Stimulated activated CD8-positive, alpha-beta memory T cell treated with anti-CD3 and anti-CD28 coated beads, Interleukin-4, amount 100 ng/mL, for 24 hours (primary cell): Measurements from ENCODE around the gene SRPRA.
"Not testable (repeated sequence)": the region's sequence is repeated elsewhere in the genome, so short reads cannot be mapped to it uniquely, and the experiment has no call there.

Experiments
- DNase-seq: peaks from one replicate; pipeline ENCODE4 v3.0.0-alpha.2; 2020; ENCODE audit warnings: low read depth

SRPRA gene

GRCh38 chr11:126282736-126283591 is 14.3 kb upstream of the SRPRA start, which contains the start of gene TIRAP:
TSS of gene TIRAP (plus strand) at chr11:126283093. CDS start at chr11:126290895, 7,802 bp downstream.
- peak; percentile 33 for DNase-seq

GRCh38 chr11:126282361-126282735 is 13.7 kb upstream of the SRPRA start:
- DNase-seq: no peak

GRCh38 chr11:126281666-126282175 is 13.0 kb upstream of the SRPRA start:
- DNase-seq: no peak

- DNase-seq: no peak
These were observed 12.6 kb upstream of the SRPRA start for GRCh38 chr11:126281245-126281644.

GRCh38 chr11:126280595-126280994 is 11.9 kb upstream of the SRPRA start:
- no peak for DNase-seq

GRCh38 chr11:126279191-126279590 is 10.5 kb upstream of the SRPRA start:
- no peak for DNase-seq

GRCh38 chr11:126277780-126278179 is 9.1 kb upstream of the SRPRA start:
- DNase-seq: no peak

- no peak for DNase-seq
These were observed 8.6 kb upstream of the SRPRA start for GRCh38 chr11:126277322-126277721.

- DNase-seq: no peak
These were observed 361 bp downstream of the SRPRA start for GRCh38 chr11:126268361-126268707.

GRCh38 chr11:126267650-126268049 is 1.0 kb downstream of the SRPRA start:
- no peak for DNase-seq

- no peak for DNase-seq
These were observed 2.9 kb downstream of the SRPRA start for GRCh38 chr11:126265811-126266210.

- DNase-seq: no peak
These were observed 5.2 kb downstream of the SRPRA start for GRCh38 chr11:126263489-126263888.

- no peak for DNase-seq
These were observed 6.5 kb downstream of the SRPRA start for GRCh38 chr11:126262216-126262615.

- DNase-seq: no peak
These were observed 10.9 kb downstream of the SRPRA start for GRCh38 chr11:126257764-126258163.

- DNase-seq: no peak
These were observed 11.6 kb downstream of the SRPRA start for GRCh38 chr11:126257144-126257543.

GRCh38 chr11:126256216-126256615 is 12.5 kb downstream of the SRPRA start:
- no peak for DNase-seq

- DNase-seq: not testable (repeated sequence)
These were observed 13.2 kb downstream of the SRPRA start for GRCh38 chr11:126255507-126255906.

GRCh38 chr11:126254819-126255218 is 13.9 kb downstream of the SRPRA start:
- DNase-seq: no peak

- DNase-seq: no peak
These were observed 15.4 kb downstream of the SRPRA start for GRCh38 chr11:126253265-126253664.

GRCh38 chr11:126246636-126247035 is 22.1 kb downstream of the SRPRA start:
- DNase-seq: no peak

- DNase-seq: no peak
These were observed 35.3 kb downstream of the SRPRA start for GRCh38 chr11:126233391-126233790.

GRCh38 chr11:126232683-126233082 is 36.0 kb downstream of the SRPRA start:
- no peak for DNase-seq

- DNase-seq: no peak
These were observed 36.8 kb downstream of the SRPRA start for GRCh38 chr11:126231725-126232459.
